ENCODE measurements around the gene VPS16.

GRCh38 chr20:2873010-2873746, 32.6 kb downstream of the VPS16 start, which contains the start of gene PTPRA:
- TF ChIP-seq, protein P1, sequence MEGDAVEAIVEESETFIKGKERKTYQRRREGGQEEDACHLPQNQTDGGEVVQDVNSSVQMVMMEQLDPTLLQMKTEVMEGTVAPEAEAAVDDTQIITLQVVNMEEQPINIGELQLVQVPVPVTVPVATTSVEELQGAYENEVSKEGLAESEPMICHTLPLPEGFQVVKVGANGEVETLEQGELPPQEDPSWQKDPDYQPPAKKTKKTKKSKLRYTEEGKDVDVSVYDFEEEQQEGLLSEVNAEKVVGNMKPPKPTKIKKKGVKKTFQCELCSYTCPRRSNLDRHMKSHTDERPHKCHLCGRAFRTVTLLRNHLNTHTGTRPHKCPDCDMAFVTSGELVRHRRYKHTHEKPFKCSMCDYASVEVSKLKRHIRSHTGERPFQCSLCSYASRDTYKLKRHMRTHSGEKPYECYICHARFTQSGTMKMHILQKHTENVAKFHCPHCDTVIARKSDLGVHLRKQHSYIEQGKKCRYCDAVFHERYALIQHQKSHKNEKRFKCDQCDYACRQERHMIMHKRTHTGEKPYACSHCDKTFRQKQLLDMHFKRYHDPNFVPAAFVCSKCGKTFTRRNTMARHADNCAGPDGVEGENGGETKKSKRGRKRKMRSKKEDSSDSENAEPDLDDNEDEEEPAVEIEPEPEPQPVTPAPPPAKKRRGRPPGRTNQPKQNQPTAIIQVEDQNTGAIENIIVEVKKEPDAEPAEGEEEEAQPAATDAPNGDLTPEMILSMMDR (conservative IDR thresholded peaks at IDR 0.05; ENCODE audit: low read depth, low read length): no peak
- TF ChIP-seq FOS (IDR thresholded peaks at IDR 0.05; ENCODE audit: low read depth, low read length): no peak
- TF ChIP-seq BHLHE40 (IDR thresholded peaks at IDR 0.05; ENCODE audit: low read depth, low read length): peak; percentile 10; the same call in 1 of the 2 replicates
- TF ChIP-seq MAZ (IDR thresholded peaks at IDR 0.05; ENCODE audit: borderline replicate concordance, low read depth, low read length): peak; percentile 63; the same call in 1 of the 2 replicates
- no peak for TF ChIP-seq RFX5 (IDR thresholded peaks at IDR 0.05; ENCODE audit: low read depth, low read length)
- no peak for TF ChIP-seq NFE2L2 (IDR thresholded peaks at IDR 0.05; ENCODE audit: low read depth, low read length)
- TF ChIP-seq CEBPB (IDR thresholded peaks at IDR 0.05; ENCODE audit: low read depth, low read length): no peak
- TF ChIP-seq POLR2A (IDR thresholded peaks at IDR 0.05; ENCODE audit: low read depth, low read length): peak; percentile 80
- no peak for TF ChIP-seq MAFK (IDR thresholded peaks at IDR 0.05; ENCODE audit: low read depth, low read length)
- TF ChIP-seq SMC3 (IDR thresholded peaks at IDR 0.05; ENCODE audit: low read depth, low read length): no peak
- TF ChIP-seq RAD21 (IDR thresholded peaks at IDR 0.05; ENCODE audit: low read length): no peak
- no peak for TF ChIP-seq USF2 (IDR thresholded peaks at IDR 0.05; ENCODE audit: low read depth, low read length)
- TF ChIP-seq MXI1 (IDR thresholded peaks at IDR 0.05; ENCODE audit: borderline replicate concordance, low read depth, low read length): peak; percentile 53; the same call in 1 of the 2 replicates
- no peak for TF ChIP-seq CHD1 (IDR thresholded peaks at IDR 0.05; ENCODE audit: low read depth, low read length)
